ENCODE results near the gene SETD3. TPM values are rescaled to one million over a fixed set of nuclear protein-coding genes. Genes with fewer than 3 reads are reported as not detected.
A peak's percentile ranks its signal among the peaks of the same experiment; 100 is the strongest.

The SETD3 gene
- total and polyA plus RNA-seq, 4 donors: 41.0 to 66.0 (median 56.8) TPM

DNA sequence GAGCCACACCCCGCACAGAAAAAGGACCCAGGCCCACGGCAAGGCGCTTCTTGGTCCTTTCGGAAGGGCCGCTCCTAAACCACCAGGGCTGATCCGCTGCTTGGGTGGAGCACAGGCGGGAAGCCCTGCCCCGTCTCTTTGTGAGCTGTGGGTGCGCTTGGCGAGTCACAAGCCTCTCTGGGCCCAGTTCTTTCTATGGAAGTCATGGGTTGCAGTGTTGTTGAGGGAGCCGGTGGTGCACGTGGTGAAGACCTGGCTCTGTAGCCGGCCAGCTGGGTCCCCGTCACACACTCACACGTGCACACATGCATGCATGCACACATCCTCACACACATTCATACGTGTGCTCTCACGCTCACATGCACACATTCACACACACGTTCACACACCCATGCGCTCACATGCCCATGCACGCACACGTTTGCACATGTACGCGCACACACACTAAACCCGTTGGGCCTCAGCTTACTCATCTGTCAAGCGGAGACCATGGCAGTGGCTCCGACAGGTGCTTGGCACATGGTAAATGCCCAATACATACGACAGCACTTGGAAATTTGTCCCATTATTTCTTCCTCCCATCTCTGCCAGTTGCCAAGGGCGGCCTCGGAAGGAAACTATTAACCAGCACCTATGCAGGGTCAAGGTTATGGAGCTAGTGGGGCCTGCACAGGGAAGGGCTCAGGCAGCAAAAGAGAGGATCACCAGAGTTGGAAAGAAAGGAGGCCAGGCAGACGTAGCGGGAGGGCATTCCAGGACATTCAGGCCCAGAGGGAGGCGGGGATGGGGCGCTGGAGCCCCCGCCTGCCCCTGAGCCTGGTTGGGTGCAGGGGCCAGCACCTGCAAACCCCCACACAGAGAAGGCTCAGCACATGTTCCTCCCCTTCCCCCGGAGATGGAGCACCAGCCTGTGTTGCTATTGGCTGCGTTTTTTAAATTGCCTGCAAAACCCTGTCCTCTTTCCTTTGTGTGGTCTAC lies 96.9 kb downstream of the SETD3 start:
- no peaks in the 10 kb centered on the region for H3K27me3 ChIP-seq (ENCODE audit: control insufficient read depth in 1 of 2, insufficient read depth in 2 of 2, low read length in 1 of 2)

GRCh38 chr14:99382781-99383471 lies 97.7 kb downstream of the SETD3 start:
- Histone ChIP-seq H3K36me3 (ENCODE audit: control insufficient read depth in 1 of 2, insufficient read depth in 2 of 2, low read length in 1 of 2) (no peaks in the 10 kb centered on the region), H3K4me1 (ENCODE audit: control insufficient read depth in 1 of 2, insufficient read depth in 2 of 2, low read length in 2 of 2) (no peaks in the 10 kb centered on the region), H3K27me3 (ENCODE audit: control insufficient read depth in 1 of 2, insufficient read depth in 2 of 2, low read length in 1 of 2) (no peaks in the 10 kb centered on the region), H3K27ac (ENCODE audit: low read depth in 1 of 2, low read length in 2 of 2) (no peak overlapping the region), H3K9me3 (ENCODE audit: control insufficient read depth, low read length) (no peaks in the 10 kb centered on the region), H3K4me3 (ENCODE audit: low read length in 2 of 2) (no peak overlapping the region)
- intact Hi-C loops (cut with DNase I): no loop called here
- no peak for ATAC-seq (ENCODE audit: low FRiP score)
- 69 to 72% methylated on average over 18 of the region's 18 CpGs for WGBS, 2 donors
- DNase-seq: peak in 1 of 2 donors; percentile 16

More for the DNA sequence above, 96.9 kb downstream of the SETD3 start:
- Histone ChIP-seq H3K4me1 (ENCODE audit: control insufficient read depth in 1 of 2, insufficient read depth in 2 of 2, low read length in 2 of 2) (no peaks in the 10 kb centered on the region), H3K36me3 (ENCODE audit: control insufficient read depth in 1 of 2, insufficient read depth in 2 of 2, low read length in 1 of 2) (no peaks in the 10 kb centered on the region), H3K4me3 (ENCODE audit: low read length in 2 of 2) (no peak overlapping the region), H3K27ac (ENCODE audit: low read depth in 1 of 2, low read length in 2 of 2) (no peak overlapping the region), H3K9me3 (ENCODE audit: control insufficient read depth, low read length) (no peaks in the 10 kb centered on the region)
- no peak for ATAC-seq (ENCODE audit: low FRiP score)
- intact Hi-C loops (cut with DNase I): no loop called here
- peak in 1 of 2 donors; percentile 53 for DNase-seq
- WGBS, 2 donors: 80 to 83% methylated on average over 36 of the region's 36 CpGs

GRCh38 chr14:99382071-99382470 lies 98.6 kb downstream of the SETD3 start:
- H3K4me3 ChIP-seq (ENCODE audit: low read length in 2 of 2): no peak overlapping the region
- H3K4me1 ChIP-seq (ENCODE audit: control insufficient read depth in 1 of 2, insufficient read depth in 2 of 2, low read length in 2 of 2): no peaks in the 10 kb centered on the region
- H3K27me3 ChIP-seq (ENCODE audit: control insufficient read depth in 1 of 2, insufficient read depth in 2 of 2, low read length in 1 of 2): no peaks in the 10 kb centered on the region
- no peak overlapping the region for H3K27ac ChIP-seq (ENCODE audit: low read depth in 1 of 2, low read length in 2 of 2)
- H3K36me3 ChIP-seq (ENCODE audit: control insufficient read depth in 1 of 2, insufficient read depth in 2 of 2, low read length in 1 of 2): no peaks in the 10 kb centered on the region
- peak in 1 of 2 donors; percentile 48 for DNase-seq
- no peak for ATAC-seq (ENCODE audit: low FRiP score)
- 45 to 49% methylated on average over 16 of the region's 16 CpGs for WGBS, 2 donors
- H3K9me3 ChIP-seq (ENCODE audit: control insufficient read depth, low read length): no peaks in the 10 kb centered on the region
- intact Hi-C loops (cut with DNase I): no loop called here

- no peaks in the 10 kb centered on the region for H3K27me3 ChIP-seq (ENCODE audit: control insufficient read depth in 1 of 2, insufficient read depth in 2 of 2, low read length in 1 of 2)
- intact Hi-C loops (cut with DNase I): no loop called here
Measured at GRCh38 chr14:99381688-99382060, 99.0 kb downstream of the SETD3 start.

DNA sequence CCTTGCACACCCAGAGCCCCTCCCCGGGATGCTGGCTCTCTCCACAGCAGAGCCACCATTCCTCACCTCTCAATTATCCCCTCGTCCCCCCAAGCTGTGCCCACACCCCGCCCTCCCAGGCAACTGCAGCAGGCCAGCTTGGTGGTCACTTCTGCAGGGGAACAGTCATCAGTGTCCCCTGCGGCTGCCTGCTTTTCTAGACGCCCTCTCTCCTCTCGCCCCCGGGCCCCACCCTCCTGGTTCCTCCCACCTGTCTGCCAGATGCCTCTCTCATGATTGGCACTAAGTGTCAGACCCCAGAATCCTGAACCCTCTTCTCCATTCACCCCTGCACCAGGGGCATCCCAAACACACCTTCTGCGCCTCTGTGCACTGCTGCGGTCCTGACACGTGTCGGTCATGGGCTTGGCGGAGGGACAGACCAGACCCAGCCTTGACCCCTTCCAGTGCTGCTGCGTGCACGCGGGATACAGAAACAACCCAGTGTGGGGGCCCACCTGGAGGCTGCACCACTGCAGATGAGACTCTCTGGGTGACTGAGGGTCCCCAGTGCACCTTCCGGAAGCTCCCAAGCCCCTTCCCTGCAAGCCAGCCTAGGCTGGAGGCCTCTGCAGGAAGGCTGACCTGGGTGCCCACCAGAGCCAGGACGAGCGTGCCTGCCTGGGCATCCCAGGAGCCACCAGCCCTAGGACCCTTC lies 99.5 kb downstream of the SETD3 start:
- Histone ChIP-seq H3K4me1 (ENCODE audit: control insufficient read depth in 1 of 2, insufficient read depth in 2 of 2, low read length in 2 of 2) (no peaks in the 10 kb centered on the region), H3K4me3 (ENCODE audit: low read length in 2 of 2) (no peak overlapping the region), H3K36me3 (ENCODE audit: control insufficient read depth in 1 of 2, insufficient read depth in 2 of 2, low read length in 1 of 2) (no peaks in the 10 kb centered on the region), H3K27ac (ENCODE audit: low read depth in 1 of 2, low read length in 2 of 2) (no peak overlapping the region), H3K9me3 (ENCODE audit: control insufficient read depth, low read length) (no peaks in the 10 kb centered on the region), H3K27me3 (ENCODE audit: control insufficient read depth in 1 of 2, insufficient read depth in 2 of 2, low read length in 1 of 2) (no peaks in the 10 kb centered on the region)
- 66 to 68% methylated on average over 18 of the region's 18 CpGs for WGBS, 2 donors
- ATAC-seq (ENCODE audit: low FRiP score) (no peak), DNase-seq (peak in 1 of 2 donors; percentile 62)
- intact Hi-C loops (cut with DNase I): no loop called here

More at GRCh38 chr14:99381688-99382060, 99.0 kb downstream of the SETD3 start:
- 64 to 73% methylated on average over 7 to 8 of the region's 8 CpGs for WGBS, 2 donors
- DNase-seq (peak in 1 of 2 donors; percentile 35), ATAC-seq (ENCODE audit: low FRiP score) (no peak)
- Histone ChIP-seq H3K27ac (ENCODE audit: low read depth in 1 of 2, low read length in 2 of 2) (no peak overlapping the region), H3K4me3 (ENCODE audit: low read length in 2 of 2) (no peak overlapping the region), H3K36me3 (ENCODE audit: control insufficient read depth in 1 of 2, insufficient read depth in 2 of 2, low read length in 1 of 2) (no peaks in the 10 kb centered on the region), H3K9me3 (ENCODE audit: control insufficient read depth, low read length) (no peaks in the 10 kb centered on the region), H3K4me1 (ENCODE audit: control insufficient read depth in 1 of 2, insufficient read depth in 2 of 2, low read length in 2 of 2) (no peaks in the 10 kb centered on the region)

GRCh38 chr14:99380402-99380801 lies 100.3 kb downstream of the SETD3 start:
- no peaks in the 10 kb centered on the region for H3K4me1 ChIP-seq (ENCODE audit: control insufficient read depth in 1 of 2, insufficient read depth in 2 of 2, low read length in 2 of 2)
- H3K27ac ChIP-seq (ENCODE audit: low read depth in 1 of 2, low read length in 2 of 2): no peak overlapping the region
- no peak for ATAC-seq (ENCODE audit: low FRiP score)
- no peaks in the 10 kb centered on the region for H3K36me3 ChIP-seq (ENCODE audit: control insufficient read depth in 1 of 2, insufficient read depth in 2 of 2, low read length in 1 of 2)
- peak in 1 of 2 donors; percentile 54 for DNase-seq
- 35 to 37% methylated on average over 5 of the region's 5 CpGs for WGBS, 2 donors
- H3K9me3 ChIP-seq (ENCODE audit: control insufficient read depth, low read length): no peaks in the 10 kb centered on the region
- H3K4me3 ChIP-seq (ENCODE audit: low read length in 2 of 2): no peak overlapping the region
- no peaks in the 10 kb centered on the region for H3K27me3 ChIP-seq (ENCODE audit: control insufficient read depth in 1 of 2, insufficient read depth in 2 of 2, low read length in 1 of 2)
- intact Hi-C loops (cut with DNase I): no loop called here

- WGBS, 2 donors: 50 to 53% methylated on average over 9 of the region's 9 CpGs
- no peaks in the 10 kb centered on the region for H3K27me3 ChIP-seq (ENCODE audit: control insufficient read depth in 1 of 2, insufficient read depth in 2 of 2, low read length in 1 of 2)
- H3K4me1 ChIP-seq (ENCODE audit: control insufficient read depth in 1 of 2, insufficient read depth in 2 of 2, low read length in 2 of 2): no peaks in the 10 kb centered on the region
- no peaks in the 10 kb centered on the region for H3K36me3 ChIP-seq (ENCODE audit: control insufficient read depth in 1 of 2, insufficient read depth in 2 of 2, low read length in 1 of 2)
- no peaks in the 10 kb centered on the region for H3K9me3 ChIP-seq (ENCODE audit: control insufficient read depth, low read length)
- intact Hi-C loops (cut with DNase I): no loop called here
- H3K4me3 ChIP-seq (ENCODE audit: low read length in 2 of 2): no peak overlapping the region
- no peak overlapping the region for H3K27ac ChIP-seq (ENCODE audit: low read depth in 1 of 2, low read length in 2 of 2)
- DNase-seq (peak in 1 of 2 donors; percentile 44), ATAC-seq (ENCODE audit: low FRiP score) (no peak)
Measured at GRCh38 chr14:99378782-99379214, 101.9 kb downstream of the SETD3 start.

- ATAC-seq (ENCODE audit: low FRiP score): no peak
- intact Hi-C loops (cut with DNase I): no loop called here
- no peak overlapping the region for H3K27ac ChIP-seq (ENCODE audit: low read depth in 1 of 2, low read length in 2 of 2)
Measured at GRCh38 chr14:99377951-99378350, 102.7 kb downstream of the SETD3 start.

More at GRCh38 chr14:99377951-99378350, 102.7 kb downstream of the SETD3 start:
- H3K4me1 ChIP-seq (ENCODE audit: control insufficient read depth in 1 of 2, insufficient read depth in 2 of 2, low read length in 2 of 2): no peaks in the 10 kb centered on the region
- H3K27me3 ChIP-seq (ENCODE audit: control insufficient read depth in 1 of 2, insufficient read depth in 2 of 2, low read length in 1 of 2): no peaks in the 10 kb centered on the region
- H3K9me3 ChIP-seq (ENCODE audit: control insufficient read depth, low read length): no peaks in the 10 kb centered on the region
- WGBS, 2 donors: 85 to 86% methylated on average over 9 of the region's 9 CpGs
- no peak overlapping the region for H3K4me3 ChIP-seq (ENCODE audit: low read length in 2 of 2)
- H3K36me3 ChIP-seq (ENCODE audit: control insufficient read depth in 1 of 2, insufficient read depth in 2 of 2, low read length in 1 of 2): no peaks in the 10 kb centered on the region
- DNase-seq: peak in 1 of 2 donors; percentile 5
